Type B pancreatic cell (in vitro differentiated cells): ENCODE measurements around the gene TAPBP. TPM values are rescaled to one million over a fixed set of nuclear protein-coding genes. Genes with fewer than 3 reads are reported as not detected.
A peak's percentile ranks its signal among the peaks of the same experiment; 100 is the strongest.

Experiments used
- DNase-seq: peaks from one replicate; pipeline ENCODE4 v3.0.0; 2021; ENCODE audit warnings: mixed read lengths; ENCODE audit not compliant: unreplicated experiment; ENCODE audit errors: extremely low spot score
- H3K27ac Mint-ChIP-seq: 2 replicates; pipeline ENCODE4 v1.8.0; 2021; ENCODE audit warnings: mild to moderate bottlenecking, mixed read lengths
- H3K27me3 Mint-ChIP-seq: 2 replicates; pipeline ENCODE4 v1.8.0; 2021; ENCODE audit warnings: mixed read lengths
- H3K36me3 Mint-ChIP-seq: 2 replicates; pipeline ENCODE4 v1.8.0; 2021; ENCODE audit warnings: mixed read lengths
- H3K4me1 Mint-ChIP-seq: one replicate; pipeline ENCODE4 v1.8.0; 2021; ENCODE audit warnings: mixed read lengths; ENCODE audit not compliant: unreplicated experiment
- H3K4me3 Mint-ChIP-seq: 2 replicates; pipeline ENCODE4 v1.8.0; 2021; ENCODE audit warnings: mild to moderate bottlenecking, mixed read lengths
- H3K9me3 Mint-ChIP-seq: 2 replicates; pipeline ENCODE4 v1.8.0; 2021; ENCODE audit warnings: mixed read lengths
- CTCF ChIP-seq: fragments of 200-600 bp; sonication (generic); conservative IDR thresholded peaks from 2 replicates; pipeline ENCODE4 v1.5.0; 2021; ENCODE audit warnings: antibody characterized with exemption, mild to moderate bottlenecking
- total RNA-seq: library from RNA; stranded (reverse); gene quantifications from 2 replicates; pipeline ENCODE4 v1.2.1, GENCODE V29; 2021; ENCODE audit warnings: low replicate concordance

The TAPBP gene
- total RNA-seq, 1 donor from 2014 or later = 71.4 TPM

GRCh38 chr6:33295621-33296369 is 18.1 kb downstream of the TAPBP start:
- H3K4me1 Mint-ChIP-seq = peaks cover 12% of the 10 kb centered on the region
- peaks cover 8% of the 10 kb centered on the region for H3K36me3 Mint-ChIP-seq
- DNase-seq = no peak
- H3K27me3 Mint-ChIP-seq = peaks cover 3% of the 10 kb centered on the region
- no peak for TF ChIP-seq CTCF
- no peaks in the 10 kb centered on the region for H3K9me3 Mint-ChIP-seq
- peak overlapping the region; percentile 80 for H3K4me3 Mint-ChIP-seq
- peak overlapping the region; percentile 80 for H3K27ac Mint-ChIP-seq

DNA sequence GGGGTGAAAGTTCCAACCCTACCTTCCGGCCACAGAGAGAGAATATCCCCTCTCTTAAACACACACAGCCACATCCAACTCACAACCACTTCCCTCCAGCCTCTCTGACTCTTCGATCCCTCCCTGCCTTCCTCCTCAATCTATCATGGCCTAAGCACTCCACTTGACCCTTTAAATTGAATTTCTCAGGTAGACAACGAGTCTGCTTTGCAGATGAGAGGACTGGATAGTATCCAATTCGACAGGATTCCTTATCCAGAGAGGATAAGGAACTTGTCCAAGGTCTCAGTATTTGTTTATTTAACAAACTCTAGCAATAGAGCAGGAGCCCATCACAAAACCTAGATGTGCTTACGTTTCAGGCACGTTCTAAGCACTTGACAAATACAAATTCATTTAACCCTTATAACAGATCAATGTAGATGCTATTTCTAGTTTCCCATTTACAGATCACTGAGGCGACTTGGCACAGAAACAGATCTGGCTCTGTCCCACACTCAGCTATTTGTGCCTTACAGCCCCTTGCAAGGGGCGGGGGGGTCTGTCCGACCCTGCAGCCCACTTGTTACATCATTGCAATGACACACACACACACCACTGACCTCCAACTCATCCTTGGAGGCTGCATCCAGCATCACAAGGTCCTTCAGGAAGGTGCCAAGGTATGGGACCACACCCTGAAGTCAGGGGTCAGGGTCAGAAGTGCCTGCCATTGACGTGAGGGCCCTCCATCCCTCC is 19.6 kb downstream of the TAPBP start:
- Mint-ChIP-seq H3K27me3 (peaks cover 3% of the 10 kb centered on the region), H3K9me3 (no peaks in the 10 kb centered on the region), H3K4me1 (peaks cover 12% of the 10 kb centered on the region), H3K27ac (peak overlapping the region; percentile 29), H3K4me3 (no peak overlapping the region), H3K36me3 (peaks cover 4% of the 10 kb centered on the region)
- DNase-seq = no peak
- no peak for TF ChIP-seq CTCF

DNA sequence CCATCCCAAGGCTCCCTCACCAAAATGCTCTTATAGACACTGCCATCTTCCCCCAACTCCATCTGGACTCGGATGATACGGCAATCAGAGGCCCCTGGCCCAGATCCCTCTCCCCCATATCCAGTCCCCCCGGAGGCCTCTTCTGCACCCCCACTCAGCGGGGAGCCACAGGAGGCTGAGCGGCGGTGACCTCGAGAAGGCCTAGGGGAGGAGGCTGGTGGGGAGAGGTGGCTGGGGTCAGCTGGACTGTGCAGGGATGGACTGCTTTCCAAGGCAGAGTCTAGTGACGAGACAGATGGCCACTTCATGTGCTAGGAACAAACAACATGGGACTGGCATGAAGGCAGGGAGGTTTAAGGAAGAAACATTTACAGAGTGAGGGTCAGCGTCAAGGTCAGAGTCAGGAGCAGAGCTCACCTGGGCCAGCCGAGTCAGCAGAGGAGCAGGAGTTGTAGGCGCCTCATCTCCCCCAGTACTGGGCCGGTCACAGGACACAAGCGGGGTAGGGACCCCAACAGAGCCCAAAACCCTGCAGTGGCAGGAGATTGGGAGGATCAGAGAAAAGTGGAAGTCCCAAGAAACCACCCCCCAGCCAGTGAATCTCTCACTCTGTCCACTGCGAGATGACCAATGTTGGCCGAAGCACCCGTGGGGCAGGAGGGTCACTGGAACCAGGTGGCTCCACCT is 20.7 kb downstream of the TAPBP start:
- H3K4me1 Mint-ChIP-seq = peaks cover 20% of the 10 kb centered on the region
- H3K27ac Mint-ChIP-seq = no peak overlapping the region
- peak overlapping the region; percentile 54 for H3K4me3 Mint-ChIP-seq
- H3K27me3 Mint-ChIP-seq = peaks cover 2% of the 10 kb centered on the region
- no peaks in the 10 kb centered on the region for H3K9me3 Mint-ChIP-seq
- H3K36me3 Mint-ChIP-seq = peaks cover 8% of the 10 kb centered on the region
- no peak for DNase-seq
- TF ChIP-seq CTCF = no peak

- peak overlapping the region; percentile 92 for H3K27ac Mint-ChIP-seq
- no peaks in the 10 kb centered on the region for H3K9me3 Mint-ChIP-seq
- DNase-seq = no peak
- no peak for TF ChIP-seq CTCF
- peaks cover 13% of the 10 kb centered on the region for H3K36me3 Mint-ChIP-seq
- no peaks in the 10 kb centered on the region for H3K27me3 Mint-ChIP-seq
- peaks cover 25% of the 10 kb centered on the region for H3K4me1 Mint-ChIP-seq
- peak overlapping the region; percentile 99 for H3K4me3 Mint-ChIP-seq
These were observed 23.4 kb downstream of the TAPBP start for GRCh38 chr6:33290459-33290858.

DNA sequence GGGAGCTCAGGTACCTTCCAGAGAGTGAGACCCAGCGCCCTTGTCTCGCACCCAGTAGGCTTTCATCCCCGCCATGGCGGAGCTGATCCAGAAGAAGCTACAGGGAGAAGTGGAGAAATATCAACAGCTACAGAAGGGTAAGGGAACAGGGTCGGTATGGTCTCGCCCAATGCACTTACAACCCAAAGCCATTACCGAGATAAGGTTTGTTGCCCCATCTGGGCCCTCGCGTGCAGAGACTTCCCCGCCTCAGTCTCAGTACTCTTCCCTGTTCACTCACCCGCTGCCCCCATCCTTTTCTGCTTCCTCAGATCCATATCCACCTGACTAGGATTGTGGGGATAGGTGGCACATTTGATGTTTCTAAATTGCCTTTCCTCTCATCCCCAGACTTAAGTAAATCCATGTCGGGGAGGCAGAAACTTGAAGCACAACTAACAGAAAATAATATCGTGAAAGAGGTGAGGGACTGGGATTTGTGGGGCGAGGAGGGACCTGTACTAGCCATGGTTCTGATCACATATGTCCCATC is 24.0 kb downstream of the TAPBP start:
- Mint-ChIP-seq H3K4me1 (peaks cover 25% of the 10 kb centered on the region), H3K9me3 (no peaks in the 10 kb centered on the region), H3K36me3 (peaks cover 13% of the 10 kb centered on the region), H3K4me3 (peak overlapping the region; percentile 99), H3K27ac (peak overlapping the region; percentile 92), H3K27me3 (no peaks in the 10 kb centered on the region)
- DNase-seq = no peak
- TF ChIP-seq CTCF = no peak
